Hepatocyte (in vitro differentiated cells): ENCODE results near the gene FADS1. TPM values are rescaled to one million over a fixed set of nuclear protein-coding genes. Genes with fewer than 3 reads are reported as not detected.

Experiments used
- DNase-seq: peaks from one replicate; pipeline ENCODE4 v3.0.0-alpha.2; 2016; ENCODE audit warnings: low spot score
- H2AFZ ChIP-seq: fragments of 200-600 bp; sonication (generic); 2 replicates; pipeline ENCODE4 v1.6.0; 2016; ENCODE audit warnings: antibody characterized with exemption, mild to moderate bottlenecking
- H3K27ac ChIP-seq: fragments of 200-600 bp; sonication (generic); 2 replicates; pipeline ENCODE4 v1.5.1; 2016; ENCODE audit warnings: mild to moderate bottlenecking
- H3K27me3 ChIP-seq: fragments of 200-600 bp; sonication (generic); 2 replicates; pipeline ENCODE4 v1.6.1; 2016
- H3K36me3 ChIP-seq: fragments of 200-600 bp; sonication (generic); replicated peaks from 2 replicates; pipeline ENCODE4 v1.5.1; 2016; ENCODE audit warnings: low read depth; ENCODE audit not compliant: insufficient read depth
- H3K4me1 ChIP-seq: fragments of 200-600 bp; sonication (generic); 2 replicates; pipeline ENCODE4 v1.5.1; 2016; ENCODE audit warnings: mild to moderate bottlenecking, moderate library complexity; ENCODE audit not compliant: insufficient read depth
- H3K4me2 ChIP-seq: fragments of 200-600 bp; sonication (generic); 2 replicates; pipeline ENCODE4 v1.6.0; 2016
- H3K4me3 ChIP-seq: fragments of 200-600 bp; sonication (generic); 2 replicates; pipeline ENCODE4 v1.5.1; 2016; ENCODE audit warnings: mild to moderate bottlenecking
- H3K79me2 ChIP-seq: fragments of 200-600 bp; sonication (generic); 2 replicates; pipeline ENCODE4 v1.6.0; 2017; ENCODE audit warnings: mild to moderate bottlenecking
- H3K9me2 ChIP-seq: fragments of 200-600 bp; sonication (generic); replicated peaks from 2 replicates; pipeline ENCODE4 v1.6.0; 2017; ENCODE audit warnings: mild to moderate bottlenecking; ENCODE audit not compliant: insufficient read depth
- H3K9me3 ChIP-seq: fragments of 200-600 bp; sonication (generic); 2 replicates; pipeline ENCODE4 v1.5.1; 2016; ENCODE audit warnings: low read depth, mild to moderate bottlenecking
- H4K20me1 ChIP-seq: fragments of 200-600 bp; sonication (generic); 2 replicates; pipeline ENCODE4 v1.6.0; 2016; ENCODE audit warnings: mild to moderate bottlenecking; ENCODE audit not compliant: insufficient read depth, poor library complexity, severe bottlenecking
- CTCF ChIP-seq: fragments of 200-600 bp; sonication (generic); IDR thresholded peaks from 2 replicates; pipeline ENCODE4 v1.5.1; 2016; ENCODE audit warnings: antibody characterized with exemption, mild to moderate bottlenecking; ENCODE audit not compliant: poor library complexity
- EZH2 ChIP-seq: fragments of 200-600 bp; sonication (generic); IDR thresholded peaks from 2 replicates; pipeline ENCODE4 v1.6.1; 2016; ENCODE audit warnings: antibody characterized with exemption, mild to moderate bottlenecking, borderline replicate concordance
- EZH2phosphoT487 ChIP-seq: fragments of 200-600 bp; sonication (generic); IDR thresholded peaks from one replicate; pipeline ENCODE4 v1.6.1; 2018; ENCODE audit warnings: antibody characterized with exemption, mild to moderate bottlenecking, low read depth, moderate library complexity; ENCODE audit not compliant: unreplicated experiment, severe bottlenecking
- WGBS: methylation state at CpG from one replicate; pipeline ENCODE4 v1.1.6; 2016; ENCODE audit warnings: low lambda C conversion rate; ENCODE audit errors: missing lambda C conversion rate; 5-methylcytosine and 5-hydroxymethylcytosine counted together
- polyA plus RNA-seq: library from polyadenylated mRNA; unstranded; fragments of >200 nt; fragmentation: Nextera tagmentation; extraction: Ambion mirVana; gene quantifications from 2 replicates; pipeline ENCODE4 v1.2.1, GENCODE V29; 2016
- total RNA-seq: library from RNA; depleted of rRNA; stranded (reverse); fragments of >200 nt; gene quantifications from 2 replicates; pipeline ENCODE4 v1.2.3, GENCODE V29; 2014

Gene FADS1
- total and polyA plus RNA-seq, 2 experiments from 2014 or later = 151 to 230 TPM

- Histone ChIP-seq H3K9me2 (no peaks in the 10 kb centered on the region), H3K27ac (no peak overlapping the region), H4K20me1 (no peaks in the 10 kb centered on the region), H3K9me3 (no peaks in the 10 kb centered on the region), H3K36me3 (no peaks in the 10 kb centered on the region), H3K27me3 (no peaks in the 10 kb centered on the region), H2AFZ (no peak overlapping the region), H3K79me2 (no peaks in the 10 kb centered on the region), H3K4me3 (no peak overlapping the region), H3K4me2 (no peak overlapping the region), H3K4me1 (no peaks in the 10 kb centered on the region)
- TF ChIP-seq EZH2 (no peak), CTCF (no peak), EZH2phosphoT487 (no peak)
- WGBS = 95% methylated on average over 1 of the region's 1 CpG
- DNase-seq = no peak
Measured at GRCh38 chr11:61805146-61805545, 11.7 kb downstream of the FADS1 start.

- H3K9me2 ChIP-seq = no peaks in the 10 kb centered on the region
- no peaks in the 10 kb centered on the region for H3K4me1 ChIP-seq
- no peak overlapping the region for H3K4me3 ChIP-seq
- no peaks in the 10 kb centered on the region for H3K9me3 ChIP-seq
- WGBS = 89% methylated on average over 3 of the region's 3 CpGs
- H3K27ac ChIP-seq = no peak overlapping the region
- no peaks in the 10 kb centered on the region for H3K36me3 ChIP-seq
- H4K20me1 ChIP-seq = no peaks in the 10 kb centered on the region
- TF ChIP-seq EZH2phosphoT487 (no peak), EZH2 (no peak), CTCF (no peak)
- DNase-seq = no peak
- H3K79me2 ChIP-seq = peaks cover 3% of the 10 kb centered on the region
- no peaks in the 10 kb centered on the region for H3K27me3 ChIP-seq
- H2AFZ ChIP-seq = no peak overlapping the region
- no peak overlapping the region for H3K4me2 ChIP-seq
Measured at GRCh38 chr11:61803889-61804647, 12.7 kb downstream of the FADS1 start.

GRCh38 chr11:61802605-61803004, 14.2 kb downstream of the FADS1 start:
- no peaks in the 10 kb centered on the region for H3K36me3 ChIP-seq
- H2AFZ ChIP-seq = no peak overlapping the region
- no peak for DNase-seq
- no peak overlapping the region for H3K4me3 ChIP-seq
- TF ChIP-seq CTCF = no peak
- 98% methylated on average over 6 of the region's 6 CpGs for WGBS
- H3K79me2 ChIP-seq = peaks cover 11% of the 10 kb centered on the region
- no peaks in the 10 kb centered on the region for H3K4me1 ChIP-seq
- H3K27ac ChIP-seq = no peak overlapping the region
- no peaks in the 10 kb centered on the region for H3K9me2 ChIP-seq
- H4K20me1 ChIP-seq = no peaks in the 10 kb centered on the region
- H3K4me2 ChIP-seq = no peak overlapping the region
- H3K27me3 ChIP-seq = no peaks in the 10 kb centered on the region
- H3K9me3 ChIP-seq = no peaks in the 10 kb centered on the region
